HEK293T (cell line): Measurements from ENCODE around the gene RBBP8.

Source experiments
- ARNT ChIP-seq: fragments of 450-650 bp; IDR thresholded peaks from 2 replicates; pipeline ENCODE4 v1.6.1; 2017; ENCODE audit warnings: mild to moderate bottlenecking
- FOXA1 ChIP-seq: fragments of 450-650 bp; IDR thresholded peaks from 2 replicates; pipeline ENCODE4 v1.6.1; 2016; ENCODE audit warnings: mild to moderate bottlenecking
- FOXK2 ChIP-seq: fragments of 450-650 bp; IDR thresholded peaks from 2 replicates; pipeline ENCODE4 v1.6.1; 2016; ENCODE audit warnings: mild to moderate bottlenecking
- FOXM1 ChIP-seq: fragments of 450-650 bp; IDR thresholded peaks from 2 replicates; pipeline ENCODE4 v1.6.1; 2017; ENCODE audit warnings: mild to moderate bottlenecking, borderline replicate concordance
- L3MBTL2 ChIP-seq: fragments of 450-650 bp; conservative IDR thresholded peaks from 2 replicates; pipeline ENCODE4 v1.6.1; 2016; ENCODE audit warnings: mild to moderate bottlenecking
- LEF1 ChIP-seq: fragments of 450-650 bp; IDR thresholded peaks from 2 replicates; pipeline ENCODE4 v1.6.1; 2017; ENCODE audit warnings: mild to moderate bottlenecking, borderline replicate concordance
- SP1 ChIP-seq: fragments of 450-650 bp; IDR thresholded peaks from 2 replicates; pipeline ENCODE4 v1.6.1; 2017
- TARDBP ChIP-seq: fragments of 450-650 bp; IDR thresholded peaks from 2 replicates; pipeline ENCODE4 v1.6.1; 2016
- TF ChIP-seq, protein P1 (sequence below): fragments of 450-650 bp; IDR thresholded peaks from 2 replicates; pipeline ENCODE4 v1.6.1; 2016

GRCh38 chr18:23068011-23068410 is 134.9 kb downstream of the RBBP8 start:
- TF ChIP-seq TARDBP = no peak
- TF ChIP-seq L3MBTL2 = no peak
- no peak for TF ChIP-seq SP1
- TF ChIP-seq ARNT = no peak
- no peak for TF ChIP-seq FOXA1
- no peak for TF ChIP-seq LEF1
- no peak for TF ChIP-seq FOXM1
- no peak for TF ChIP-seq FOXK2
- TF ChIP-seq, protein P1, sequence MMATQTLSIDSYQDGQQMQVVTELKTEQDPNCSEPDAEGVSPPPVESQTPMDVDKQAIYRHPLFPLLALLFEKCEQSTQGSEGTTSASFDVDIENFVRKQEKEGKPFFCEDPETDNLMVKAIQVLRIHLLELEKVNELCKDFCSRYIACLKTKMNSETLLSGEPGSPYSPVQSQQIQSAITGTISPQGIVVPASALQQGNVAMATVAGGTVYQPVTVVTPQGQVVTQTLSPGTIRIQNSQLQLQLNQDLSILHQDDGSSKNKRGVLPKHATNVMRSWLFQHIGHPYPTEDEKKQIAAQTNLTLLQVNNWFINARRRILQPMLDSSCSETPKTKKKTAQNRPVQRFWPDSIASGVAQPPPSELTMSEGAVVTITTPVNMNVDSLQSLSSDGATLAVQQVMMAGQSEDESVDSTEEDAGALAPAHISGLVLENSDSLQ = no peak
